ENCODE results near the gene BLID. TPM values are rescaled to one million over a fixed set of nuclear protein-coding genes. Genes with fewer than 3 reads are reported as not detected.

The BLID gene
- total and polyA plus RNA-seq, 2 of the 8 experiments (the other 6 are each of a cell fraction or from before 2014, with no cell fraction given) = not detected

DNA sequence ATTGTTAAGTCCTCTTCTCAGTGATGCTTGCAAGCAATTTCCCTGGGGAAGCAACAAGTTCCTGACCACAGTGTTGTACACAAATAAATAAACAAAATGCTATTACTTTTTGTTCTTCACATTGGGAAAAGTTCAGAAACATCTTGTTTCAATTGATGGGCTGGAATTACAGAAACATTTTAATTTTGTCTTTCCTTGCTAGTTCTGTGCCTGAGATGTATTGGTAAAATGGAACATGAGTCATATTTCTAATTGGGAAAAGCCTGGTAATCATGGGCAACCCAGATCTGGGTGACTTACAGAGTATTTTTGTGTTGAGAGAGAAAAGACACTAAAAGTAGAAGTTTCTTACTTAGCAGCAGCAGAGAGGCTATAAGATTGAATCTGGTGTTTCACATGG, 576 bp upstream of the BLID start (continued):
- no peak for TF ChIP-seq POU5F1 (IDR thresholded peaks at IDR 0.05; ENCODE audit: low read depth, low read length)
- TF ChIP-seq SUZ12 (IDR thresholded peaks at IDR 0.05; ENCODE audit: low read length) = no peak
- no peak for TF ChIP-seq NANOG (IDR thresholded peaks at IDR 0.05; ENCODE audit: insufficient read depth, low read depth, low read length, poor library complexity, severe bottlenecking)
